HG03457 (cell line): ENCODE data around the gene ZNF337.
A peak's percentile ranks its signal among the peaks of the same experiment; 100 is the strongest.
"Not testable (repeated sequence)": the region's sequence is repeated elsewhere in the genome, so short reads cannot be mapped to it uniquely, and the experiment has no call there.

Experiments used
- ATAC-seq: cut with Tn5 transposase; IDR thresholded peaks from one replicate; pipeline ENCODE4 v1.9.1; 2021; ENCODE audit warnings: moderate number of reproducible peaks; ENCODE audit not compliant: unreplicated experiment

ZNF337 gene

GRCh38 chr20:25696371-25697131 lies at the start of gene ZNF337:
Gene ZNF337 (minus strand): TSS chr20:25696853. CDS start chr20:25686417, 10,436 bp downstream.
- peak; percentile 97 for ATAC-seq

GRCh38 chr20:25745738-25746137 lies 49.1 kb upstream of the ZNF337 start:
- ATAC-seq = no peak

- ATAC-seq = no peak
Observed at GRCh38 chr20:25745100-25745499, 48.4 kb upstream of the ZNF337 start.

- no peak for ATAC-seq
Observed at GRCh38 chr20:25744261-25744660, 47.6 kb upstream of the ZNF337 start.

- ATAC-seq = no peak
Observed at GRCh38 chr20:25741088-25741487, 44.4 kb upstream of the ZNF337 start.

GRCh38 chr20:25739615-25740320 lies 43.1 kb upstream of the ZNF337 start:
- no peak for ATAC-seq

- ATAC-seq = no peak
Observed at GRCh38 chr20:25738198-25738597, 41.5 kb upstream of the ZNF337 start.

GRCh38 chr20:25733903-25734302 lies 37.2 kb upstream of the ZNF337 start:
- no peak for ATAC-seq

- no peak for ATAC-seq
Observed at GRCh38 chr20:25730862-25731261, 34.2 kb upstream of the ZNF337 start.

- no peak for ATAC-seq
Observed at GRCh38 chr20:25726357-25726756, 29.7 kb upstream of the ZNF337 start.

- no peak for ATAC-seq
Observed at GRCh38 chr20:25725639-25726038, 29.0 kb upstream of the ZNF337 start.

- no peak for ATAC-seq
Observed at GRCh38 chr20:25723975-25724374, 27.3 kb upstream of the ZNF337 start.

- no peak for ATAC-seq
Observed at GRCh38 chr20:25720285-25720684, 23.6 kb upstream of the ZNF337 start.

GRCh38 chr20:25718896-25719809 lies 22.5 kb upstream of the ZNF337 start:
- ATAC-seq = not testable (repeated sequence)

GRCh38 chr20:25707695-25708094 lies 11.0 kb upstream of the ZNF337 start:
- ATAC-seq = no peak

- ATAC-seq = no peak
Observed at GRCh38 chr20:25706793-25707192, 10.1 kb upstream of the ZNF337 start.

GRCh38 chr20:25705830-25706351 lies 9.2 kb upstream of the ZNF337 start:
- no peak for ATAC-seq

GRCh38 chr20:25704303-25704702 lies 7.7 kb upstream of the ZNF337 start:
- ATAC-seq = not testable (repeated sequence)

- not testable (repeated sequence) for ATAC-seq
Observed at GRCh38 chr20:25700835-25701234, 4.2 kb upstream of the ZNF337 start.

- no peak for ATAC-seq
Observed at GRCh38 chr20:25699914-25700313, 3.3 kb upstream of the ZNF337 start.

- ATAC-seq = no peak
Observed at GRCh38 chr20:25697132-25697446, 436 bp upstream of the ZNF337 start.
